ENCODE data around the gene EXD3. TPM values are rescaled to one million over a fixed set of nuclear protein-coding genes. Genes with fewer than 3 reads are reported as not detected.

The EXD3 gene
- total RNA-seq, 1 experiment from 2014 or later, result 15.3 TPM

DNA sequence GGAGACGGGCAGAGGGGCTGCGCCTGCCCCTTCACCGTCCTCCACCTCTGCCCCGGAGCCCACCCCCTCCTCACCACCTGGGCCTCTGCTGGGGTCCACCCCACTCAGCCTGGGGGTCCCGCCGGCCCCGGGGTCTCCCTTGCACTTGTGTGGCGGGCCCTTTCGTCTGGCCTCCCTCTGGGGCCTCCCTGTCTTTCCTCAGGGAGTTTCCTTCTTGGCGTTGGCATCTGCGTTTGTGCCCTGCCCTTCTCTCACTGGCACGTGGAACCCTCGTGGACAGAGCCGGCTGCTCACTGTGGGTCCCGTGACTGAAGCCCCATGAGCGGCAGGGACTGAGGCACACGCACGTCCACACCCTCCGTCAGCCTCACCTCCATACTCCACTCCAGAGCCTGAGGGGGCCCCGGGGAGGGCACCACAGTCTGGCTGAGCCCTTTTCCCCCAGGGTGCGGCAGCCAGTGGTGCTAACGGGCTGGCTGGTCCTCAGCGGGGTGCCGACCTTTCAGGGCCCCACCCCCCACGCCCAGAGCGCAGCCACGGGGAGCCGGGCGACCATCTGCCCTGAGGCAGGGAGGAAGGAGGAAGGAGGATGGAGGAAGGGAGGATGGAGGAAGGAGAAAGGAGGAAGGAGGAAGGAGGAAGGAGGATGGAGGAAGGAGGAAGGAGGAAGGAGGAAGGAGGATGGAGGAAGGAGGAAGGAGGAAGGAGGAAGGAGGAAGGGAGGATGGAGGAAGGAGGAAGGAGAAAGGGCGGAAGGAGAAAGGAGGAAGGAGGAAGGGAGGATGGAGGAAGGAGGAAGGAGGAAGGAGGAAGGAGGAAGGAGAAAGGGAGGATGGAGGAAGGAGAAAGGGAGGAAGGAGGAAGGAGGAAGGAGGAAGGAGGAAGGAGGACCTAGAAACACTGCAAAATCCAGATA lies 67.9 kb downstream of the EXD3 start:
- TF ChIP-seq, protein P1, sequence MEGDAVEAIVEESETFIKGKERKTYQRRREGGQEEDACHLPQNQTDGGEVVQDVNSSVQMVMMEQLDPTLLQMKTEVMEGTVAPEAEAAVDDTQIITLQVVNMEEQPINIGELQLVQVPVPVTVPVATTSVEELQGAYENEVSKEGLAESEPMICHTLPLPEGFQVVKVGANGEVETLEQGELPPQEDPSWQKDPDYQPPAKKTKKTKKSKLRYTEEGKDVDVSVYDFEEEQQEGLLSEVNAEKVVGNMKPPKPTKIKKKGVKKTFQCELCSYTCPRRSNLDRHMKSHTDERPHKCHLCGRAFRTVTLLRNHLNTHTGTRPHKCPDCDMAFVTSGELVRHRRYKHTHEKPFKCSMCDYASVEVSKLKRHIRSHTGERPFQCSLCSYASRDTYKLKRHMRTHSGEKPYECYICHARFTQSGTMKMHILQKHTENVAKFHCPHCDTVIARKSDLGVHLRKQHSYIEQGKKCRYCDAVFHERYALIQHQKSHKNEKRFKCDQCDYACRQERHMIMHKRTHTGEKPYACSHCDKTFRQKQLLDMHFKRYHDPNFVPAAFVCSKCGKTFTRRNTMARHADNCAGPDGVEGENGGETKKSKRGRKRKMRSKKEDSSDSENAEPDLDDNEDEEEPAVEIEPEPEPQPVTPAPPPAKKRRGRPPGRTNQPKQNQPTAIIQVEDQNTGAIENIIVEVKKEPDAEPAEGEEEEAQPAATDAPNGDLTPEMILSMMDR (conservative IDR thresholded peaks at IDR 0.05), result no peak
- H4K5ac ChIP-seq (ENCODE audit: insufficient read length, low read depth, low read length), result peak overlapping the region; percentile 0
- H2BK120ac ChIP-seq (ENCODE audit: low read depth, low read length, poor library complexity, severe bottlenecking), result no peak overlapping the region
- H4K8ac ChIP-seq (replicated peaks; ENCODE audit: insufficient read length, low read depth, low read length), result no peak overlapping the region
- H4K20me1 ChIP-seq (ENCODE audit: control insufficient read depth, insufficient read depth, insufficient read length), result no peaks in the 10 kb centered on the region
- H3K27me3 ChIP-seq (ENCODE audit: insufficient read depth, low read length), result no peaks in the 10 kb centered on the region
- H3K23ac ChIP-seq (ENCODE audit: insufficient read length, low read depth, low read length), result no peak overlapping the region
- no peak for DNase-seq
- no peak overlapping the region for H4K91ac ChIP-seq (ENCODE audit: insufficient read length, low read depth, low read length)
- no peak overlapping the region for H3K4ac ChIP-seq (ENCODE audit: low read depth, low read length)
- peaks cover 10 to 16% (median 13%) of the 10 kb centered on the region in 3 experiments; a peak in 6 of 7 replicates for H3K36me3 Mint-ChIP-seq (ENCODE audit: insufficient read depth in 1 of 3, low read depth in 3 of 3)
- no peaks in the 10 kb centered on the region for H3K23me2 ChIP-seq (ENCODE audit: insufficient read length, low read depth, low read length, poor library complexity, severe bottlenecking)
- no peak overlapping the region for H2BK20ac ChIP-seq (ENCODE audit: low read depth, low read length, poor library complexity, severe bottlenecking)
- no peaks in the 10 kb centered on the region for H3K4me1 ChIP-seq (ENCODE audit: insufficient read depth, low read length)
- H3K18ac ChIP-seq (ENCODE audit: insufficient read length, low read depth, low read length), result no peak overlapping the region
- H3K79me1 ChIP-seq (ENCODE audit: insufficient read depth, low read depth, low read length, poor library complexity, severe bottlenecking), result no peaks in the 10 kb centered on the region
- H3K14ac ChIP-seq (ENCODE audit: insufficient read depth, low read length), result no peak overlapping the region
- H3K79me2 ChIP-seq (ENCODE audit: insufficient read depth, low read length), result no peaks in the 10 kb centered on the region
- H3K4me2 ChIP-seq (ENCODE audit: insufficient read depth, insufficient read length, low read length), result no peak overlapping the region
- H2BK12ac ChIP-seq (ENCODE audit: insufficient read length, low read depth, low read length), result no peak overlapping the region
- no peak overlapping the region for H3K27ac Mint-ChIP-seq
- no peak overlapping the region for H3K27ac ChIP-seq (ENCODE audit: insufficient read length, low read depth, low read length)
- H2AFZ ChIP-seq (ENCODE audit: low read length), result no peak overlapping the region
- H3K56ac ChIP-seq (ENCODE audit: insufficient read length, low read depth, low read length), result peak overlapping the region; percentile 37
- H3K9me3 ChIP-seq (ENCODE audit: control insufficient read depth, low read depth, low read length), result peaks cover 27% of the 10 kb centered on the region
- H2BK5ac ChIP-seq (ENCODE audit: insufficient read length, low read length), result no peak overlapping the region
- H3T11ph ChIP-seq (ENCODE audit: low read length), result no peak overlapping the region
- H3K9me3 Mint-ChIP-seq, result peaks cover 36 to 74% of the 10 kb centered on the region in 2 experiments
- no peak overlapping the region for H2AK5ac ChIP-seq (ENCODE audit: insufficient read length, low read length)
- no peak overlapping the region for H3K9ac ChIP-seq (ENCODE audit: extremely low read depth, insufficient read length, low read length)
- no peak overlapping the region for H3K4me3 Mint-ChIP-seq
- WGBS (ENCODE audit: extremely low coverage, insufficient read length, low lambda C conversion rate), result 100% methylated on average over 1 of the region's 30 CpGs
- H2BK15ac ChIP-seq (ENCODE audit: low read depth, low read length), result no peak overlapping the region
- H3K27me3 Mint-ChIP-seq (ENCODE audit: low read depth), result peaks cover 13% of the 10 kb centered on the region
- no peaks in the 10 kb centered on the region for H3K4me1 Mint-ChIP-seq
